Ishikawa (cell line): ENCODE measurements around the gene VPS4B.

ENCODE experiments used
- FOXM1 ChIP-seq: IDR thresholded peaks from 2 replicates; pipeline ENCODE4 v1.6.1; 2012; ENCODE audit warnings: low read depth, borderline replicate concordance
- TAF1 ChIP-seq: IDR thresholded peaks from 2 replicates; pipeline ENCODE4 v1.6.1; 2012; ENCODE audit warnings: low read depth, mild to moderate bottlenecking
- TF ChIP-seq, protein P1 (sequence below): IDR thresholded peaks from 2 replicates; pipeline ENCODE4 v1.6.1; 2012

DNA sequence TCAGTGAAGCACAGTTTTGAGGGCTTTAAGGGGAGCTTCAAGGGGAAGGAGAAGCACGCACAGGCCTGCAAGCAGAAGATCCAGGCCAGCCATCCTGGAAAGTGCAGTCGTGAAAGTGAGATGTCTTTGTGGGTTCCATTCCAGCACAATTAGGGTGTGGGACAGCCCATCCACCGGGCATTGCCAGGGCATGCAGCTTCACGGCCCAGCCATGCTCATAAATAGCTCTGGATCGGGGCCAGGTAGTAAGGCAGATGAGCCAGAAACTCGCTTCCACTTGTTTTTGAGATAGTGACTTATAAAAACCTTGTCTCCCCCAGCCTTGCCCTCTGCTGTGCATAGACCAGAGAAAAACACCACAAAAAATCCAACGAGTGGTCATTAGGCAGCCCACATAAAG, 76.2 kb downstream of the VPS4B start:
- TF ChIP-seq FOXM1 (no peak), TAF1 (no peak)
- TF ChIP-seq, protein P1, sequence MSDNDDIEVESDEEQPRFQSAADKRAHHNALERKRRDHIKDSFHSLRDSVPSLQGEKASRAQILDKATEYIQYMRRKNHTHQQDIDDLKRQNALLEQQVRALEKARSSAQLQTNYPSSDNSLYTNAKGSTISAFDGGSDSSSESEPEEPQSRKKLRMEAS = no peak
